ENCODE data around the gene RGSL1. TPM values are rescaled to one million over a fixed set of nuclear protein-coding genes. Genes with fewer than 3 reads are reported as not detected.

The RGSL1 gene
- total and polyA plus RNA-seq, 9 of the 15 experiments (the other 6 are each of a cell fraction or from before 2014, with no cell fraction given), result 0.03 TPM; not detected in 8

GRCh38 chr1:182407724-182408123 lies 42.2 kb upstream of the RGSL1 start (continued):
- TF ChIP-seq ZNF592 (IDR thresholded peaks at IDR 0.05) (no peak), NR3C1 (CRISPR knock-in tag; IDR thresholded peaks at IDR 0.05) (no peak), ZBTB33 (CRISPR knock-in tag; IDR thresholded peaks at IDR 0.05) (no peak), SNIP1 (IDR thresholded peaks at IDR 0.05; ENCODE audit: low read depth) (no peak), MLLT1 (IDR thresholded peaks at IDR 0.05) (no peak)
